ENCODE results near the gene ECI1.
A peak's percentile ranks its signal among the peaks of the same experiment; 100 is the strongest.

ECI1 gene

GRCh38 chr16:2196981-2197511 is 54.3 kb downstream of the ECI1 start:
- H3K9me3 ChIP-seq (ENCODE audit: control insufficient read depth, low read length): peaks cover 9% of the 10 kb centered on the region
- H3K9ac ChIP-seq (ENCODE audit: low read length): no peak overlapping the region
- no peaks in the 10 kb centered on the region for H3K4me1 ChIP-seq (ENCODE audit: control insufficient read depth, insufficient read depth, low read length)
- H3K36me3 ChIP-seq (ENCODE audit: control insufficient read depth, insufficient read depth, low read length, severe bottlenecking): no peaks in the 10 kb centered on the region
- DNase-seq (ENCODE audit: low read depth): no peak
- H3K4me3 ChIP-seq (ENCODE audit: low read length): no peak overlapping the region
- peaks cover 51% of the 10 kb centered on the region for H3K27me3 ChIP-seq (replicated peaks; ENCODE audit: control insufficient read depth, insufficient read depth, low read length)

- DNase-seq (ENCODE audit: low read depth): peak; percentile 66
- Histone ChIP-seq H3K36me3 (ENCODE audit: control insufficient read depth, insufficient read depth, low read length, severe bottlenecking) (no peaks in the 10 kb centered on the region), H3K9me3 (ENCODE audit: control insufficient read depth, low read length) (peaks cover 9% of the 10 kb centered on the region), H3K4me1 (ENCODE audit: control insufficient read depth, insufficient read depth, low read length) (no peaks in the 10 kb centered on the region), H3K27me3 (replicated peaks; ENCODE audit: control insufficient read depth, insufficient read depth, low read length) (peaks cover 54% of the 10 kb centered on the region), H3K4me3 (ENCODE audit: low read length) (no peak within 1 kb of the TSS), H3K9ac (ENCODE audit: low read length) (no peak within 1 kb of the TSS)
Observed at GRCh38 chr16:2196162-2196980, 55.0 kb downstream of the ECI1 start, which contains the start of gene CASKIN1. CASKIN1 (minus strand) TSS chr16:2196605; CDS start chr16:2196432, 173 bp downstream.

DNA sequence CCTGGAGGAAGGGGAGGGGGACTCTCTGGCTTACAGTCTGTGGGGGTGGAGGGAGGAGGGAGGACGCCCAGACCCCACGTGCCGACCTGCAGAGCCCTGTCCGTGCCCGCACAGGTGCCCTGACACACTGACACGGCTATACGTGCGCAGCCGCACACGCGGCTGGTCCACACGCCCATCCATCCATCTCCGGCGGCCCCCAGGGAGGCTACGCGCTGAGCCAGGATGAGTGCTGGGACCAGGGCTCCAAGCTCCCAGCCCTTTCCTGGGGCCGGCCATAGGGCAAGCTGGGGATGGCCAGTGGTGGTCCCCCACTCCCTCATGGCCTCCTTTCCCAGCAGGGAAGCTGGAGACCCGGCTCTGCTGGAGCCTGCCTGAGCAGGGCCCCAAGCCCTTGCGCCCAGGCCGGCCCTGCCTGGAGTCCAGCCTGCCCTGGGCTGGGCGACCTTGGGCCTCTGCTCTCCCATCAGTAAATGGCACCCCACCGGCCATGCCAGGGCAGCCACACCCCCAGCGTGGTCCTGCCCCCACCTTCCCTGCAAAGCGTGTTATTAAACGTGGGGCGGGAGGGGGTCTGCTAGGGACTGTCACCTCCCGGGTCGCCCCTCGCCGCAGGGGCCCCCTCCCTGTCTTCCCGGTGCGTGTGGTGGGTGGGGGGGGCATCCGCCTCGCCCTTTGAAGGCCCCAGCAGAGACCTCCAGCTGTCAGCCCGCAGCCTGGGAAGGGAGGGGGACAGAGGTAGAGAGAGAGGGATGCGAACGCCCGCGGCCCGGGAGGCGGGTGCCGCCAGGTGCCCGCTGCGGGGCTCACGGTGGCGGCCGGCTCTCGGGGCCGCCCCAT is 55.8 kb downstream of the ECI1 start:
- Histone ChIP-seq H3K27me3 (replicated peaks; ENCODE audit: control insufficient read depth, insufficient read depth, low read length) (peaks cover 54% of the 10 kb centered on the region), H3K9ac (ENCODE audit: low read length) (no peak overlapping the region), H3K36me3 (ENCODE audit: control insufficient read depth, insufficient read depth, low read length, severe bottlenecking) (no peaks in the 10 kb centered on the region), H3K9me3 (ENCODE audit: control insufficient read depth, low read length) (peaks cover 6% of the 10 kb centered on the region), H3K4me3 (ENCODE audit: low read length) (no peak overlapping the region), H3K4me1 (ENCODE audit: control insufficient read depth, insufficient read depth, low read length) (no peaks in the 10 kb centered on the region)
- peak; percentile 5 for DNase-seq (ENCODE audit: low read depth)

GRCh38 chr16:2194852-2195321 is 56.5 kb downstream of the ECI1 start:
- Histone ChIP-seq H3K36me3 (ENCODE audit: control insufficient read depth, insufficient read depth, low read length, severe bottlenecking) (no peaks in the 10 kb centered on the region), H3K4me1 (ENCODE audit: control insufficient read depth, insufficient read depth, low read length) (no peaks in the 10 kb centered on the region), H3K4me3 (ENCODE audit: low read length) (no peak overlapping the region), H3K27me3 (replicated peaks; ENCODE audit: control insufficient read depth, insufficient read depth, low read length) (peaks cover 53% of the 10 kb centered on the region), H3K9ac (ENCODE audit: low read length) (no peak overlapping the region), H3K9me3 (ENCODE audit: control insufficient read depth, low read length) (no peaks in the 10 kb centered on the region)
- peak; percentile 21 for DNase-seq (ENCODE audit: low read depth)

GRCh38 chr16:2194166-2194834 is 57.1 kb downstream of the ECI1 start:
- DNase-seq (ENCODE audit: low read depth): peak; percentile 30
- Histone ChIP-seq H3K36me3 (ENCODE audit: control insufficient read depth, insufficient read depth, low read length, severe bottlenecking) (no peaks in the 10 kb centered on the region), H3K4me1 (ENCODE audit: control insufficient read depth, insufficient read depth, low read length) (no peaks in the 10 kb centered on the region), H3K9ac (ENCODE audit: low read length) (no peak overlapping the region), H3K9me3 (ENCODE audit: control insufficient read depth, low read length) (no peaks in the 10 kb centered on the region), H3K27me3 (replicated peaks; ENCODE audit: control insufficient read depth, insufficient read depth, low read length) (peaks cover 48% of the 10 kb centered on the region), H3K4me3 (ENCODE audit: low read length) (no peak overlapping the region)

DNA sequence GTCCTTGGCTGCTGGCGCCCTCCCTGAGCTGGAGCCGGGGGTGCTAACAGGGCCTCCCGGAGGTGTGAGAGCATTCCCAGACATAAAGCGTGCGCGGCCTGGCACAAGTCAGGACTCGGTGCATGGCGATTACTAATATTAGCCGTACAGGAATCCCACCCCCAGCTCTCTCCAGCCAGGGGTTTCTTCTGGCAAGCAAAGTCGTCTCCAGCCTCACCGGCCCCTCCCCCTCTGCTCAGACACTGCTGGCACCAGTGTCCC is 60.0 kb downstream of the ECI1 start:
- no peak overlapping the region for H3K9ac ChIP-seq (ENCODE audit: low read length)
- no peaks in the 10 kb centered on the region for H3K36me3 ChIP-seq (ENCODE audit: control insufficient read depth, insufficient read depth, low read length, severe bottlenecking)
- H3K27me3 ChIP-seq (replicated peaks; ENCODE audit: control insufficient read depth, insufficient read depth, low read length): peaks cover 27% of the 10 kb centered on the region
- no peaks in the 10 kb centered on the region for H3K9me3 ChIP-seq (ENCODE audit: control insufficient read depth, low read length)
- no peak for DNase-seq (ENCODE audit: low read depth)
- H3K4me1 ChIP-seq (ENCODE audit: control insufficient read depth, insufficient read depth, low read length): no peaks in the 10 kb centered on the region
- H3K4me3 ChIP-seq (ENCODE audit: low read length): no peak overlapping the region

DNA sequence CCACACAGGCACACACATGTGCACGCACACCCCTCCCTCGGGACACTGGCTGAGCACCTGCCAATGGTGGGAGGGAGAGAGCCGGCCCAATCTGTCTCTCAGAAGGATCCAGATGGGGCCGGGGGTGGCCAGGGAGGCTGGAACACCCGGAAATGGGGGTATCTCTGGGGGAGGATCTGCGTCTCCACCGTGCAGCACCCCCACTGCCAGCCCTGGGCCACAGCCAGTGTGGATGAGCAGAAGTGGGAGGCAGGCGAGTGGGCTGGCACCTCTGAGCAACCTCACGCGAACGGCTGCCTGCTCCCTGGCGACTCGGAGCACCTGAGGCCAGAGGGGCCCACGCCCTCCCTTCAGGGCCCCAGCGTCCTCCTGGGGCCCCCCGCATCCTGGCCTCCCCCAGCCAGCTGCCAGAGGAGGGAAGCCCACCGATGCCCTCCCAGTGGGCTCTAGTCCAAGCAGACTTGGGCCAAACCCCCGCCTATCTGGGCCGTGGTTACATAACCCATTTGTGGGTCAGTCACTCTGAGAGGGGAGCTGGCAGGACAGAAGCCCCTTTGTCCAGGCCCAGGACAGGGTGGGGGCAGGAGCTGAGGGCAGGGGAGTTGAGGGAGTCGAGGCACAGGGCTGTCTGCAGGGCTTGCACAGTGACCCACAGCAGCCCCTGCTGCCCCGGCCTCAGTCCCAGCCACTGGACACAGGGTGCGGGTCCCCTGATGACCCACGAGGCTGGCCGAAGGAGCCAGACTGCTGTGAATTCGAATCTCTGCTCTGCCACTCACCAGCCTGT is 60.5 kb downstream of the ECI1 start:
- Histone ChIP-seq H3K9ac (ENCODE audit: low read length) (no peak overlapping the region), H3K36me3 (ENCODE audit: control insufficient read depth, insufficient read depth, low read length, severe bottlenecking) (no peaks in the 10 kb centered on the region), H3K4me3 (ENCODE audit: low read length) (no peak overlapping the region), H3K4me1 (ENCODE audit: control insufficient read depth, insufficient read depth, low read length) (no peaks in the 10 kb centered on the region), H3K9me3 (ENCODE audit: control insufficient read depth, low read length) (no peaks in the 10 kb centered on the region), H3K27me3 (replicated peaks; ENCODE audit: control insufficient read depth, insufficient read depth, low read length) (peaks cover 27% of the 10 kb centered on the region)
- no peak for DNase-seq (ENCODE audit: low read depth)

DNA sequence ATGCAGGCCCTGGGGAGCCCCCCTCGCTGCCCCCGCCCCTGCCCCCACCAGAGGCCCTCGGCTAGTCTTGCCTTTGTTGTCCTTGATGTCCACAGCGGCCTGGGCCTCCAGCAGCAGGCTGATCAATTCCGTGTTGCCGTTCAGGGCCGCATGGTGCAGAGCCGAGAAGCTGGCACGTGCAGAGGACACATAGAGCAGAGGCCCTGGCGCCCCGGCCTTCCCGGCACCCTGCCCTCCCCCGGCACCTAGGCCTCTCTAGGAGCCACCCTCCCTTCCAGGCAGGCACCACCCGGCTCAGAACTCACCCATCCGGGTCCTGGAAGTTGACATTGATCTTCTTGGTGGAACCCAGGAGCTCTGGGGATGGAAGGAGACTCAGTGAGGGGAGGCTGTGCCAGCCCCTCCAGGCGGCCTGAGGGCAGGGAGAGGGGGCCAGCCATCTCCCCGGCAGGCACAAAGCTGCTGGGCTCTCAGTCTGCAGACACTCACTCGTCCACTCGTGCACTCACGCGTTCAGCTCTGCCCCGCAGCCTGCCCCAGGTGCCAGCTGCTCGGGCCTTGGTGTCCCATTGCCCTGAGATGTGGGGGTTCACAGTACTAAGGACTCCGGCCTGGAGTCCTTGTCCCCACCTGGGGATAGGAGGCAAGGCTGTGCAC is 61.3 kb downstream of the ECI1 start:
- no peaks in the 10 kb centered on the region for H3K9me3 ChIP-seq (ENCODE audit: control insufficient read depth, low read length)
- H3K9ac ChIP-seq (ENCODE audit: low read length): no peak overlapping the region
- DNase-seq (ENCODE audit: low read depth): no peak
- peaks cover 22% of the 10 kb centered on the region for H3K27me3 ChIP-seq (replicated peaks; ENCODE audit: control insufficient read depth, insufficient read depth, low read length)
- no peaks in the 10 kb centered on the region for H3K36me3 ChIP-seq (ENCODE audit: control insufficient read depth, insufficient read depth, low read length, severe bottlenecking)
- H3K4me1 ChIP-seq (ENCODE audit: control insufficient read depth, insufficient read depth, low read length): no peaks in the 10 kb centered on the region
- H3K4me3 ChIP-seq (ENCODE audit: low read length): no peak overlapping the region

All from adipocyte (in vitro differentiated cells).